GM19099 (cell line): ENCODE data around the gene TUBD1.

Experiments used
- POLR2A ChIP-seq: IDR thresholded peaks from 3 replicates; pipeline ENCODE4 v1.6.1; 2011; ENCODE audit warnings: low read depth; ENCODE audit not compliant: insufficient read length; ENCODE audit errors: extremely low read depth

TUBD1 gene

GRCh38 chr17:59877965-59878364 lies 14.8 kb downstream of the TUBD1 start:
- TF ChIP-seq POLR2A, result no peak

GRCh38 chr17:59876107-59876506 lies 16.6 kb downstream of the TUBD1 start:
- no peak for TF ChIP-seq POLR2A

- no peak for TF ChIP-seq POLR2A
Observed at GRCh38 chr17:59874376-59874775, 18.4 kb downstream of the TUBD1 start.

- no peak for TF ChIP-seq POLR2A
Observed at GRCh38 chr17:59872351-59872750, 20.4 kb downstream of the TUBD1 start.

- no peak for TF ChIP-seq POLR2A
Observed at GRCh38 chr17:59870482-59870881, 22.3 kb downstream of the TUBD1 start.

GRCh38 chr17:59869941-59870218 lies 22.9 kb downstream of the TUBD1 start:
- TF ChIP-seq POLR2A, result no peak

- TF ChIP-seq POLR2A, result no peak
Observed at GRCh38 chr17:59863616-59864015, 29.1 kb downstream of the TUBD1 start.

GRCh38 chr17:59859444-59860025 lies 33.2 kb downstream of the TUBD1 start:
- TF ChIP-seq POLR2A, result no peak

- no peak for TF ChIP-seq POLR2A
Observed at GRCh38 chr17:59858932-59859331, 33.8 kb downstream of the TUBD1 start.

- TF ChIP-seq POLR2A, result no peak
Observed at GRCh38 chr17:59858167-59858816, 34.5 kb downstream of the TUBD1 start.

GRCh38 chr17:59856859-59857794 lies 35.6 kb downstream of the TUBD1 start:
- TF ChIP-seq POLR2A, result no peak

GRCh38 chr17:59853168-59853918 lies 39.4 kb downstream of the TUBD1 start:
- peak; percentile 9 for TF ChIP-seq POLR2A

GRCh38 chr17:59851439-59852375 lies 41.0 kb downstream of the TUBD1 start:
- no peak for TF ChIP-seq POLR2A

- no peak for TF ChIP-seq POLR2A
Observed at GRCh38 chr17:59848778-59849177, 44.0 kb downstream of the TUBD1 start.
